ENCODE results near the gene AIFM3. TPM values are rescaled to one million over a fixed set of nuclear protein-coding genes. Genes with fewer than 3 reads are reported as not detected.

Gene AIFM3
- total and polyA plus RNA-seq, 4 donors: 0.38 to 1.1 (median 0.63) TPM

GRCh38 chr22:20963201-20964052 lies 3.6 kb upstream of the AIFM3 start (continued):
- TF ChIP-seq REST (IDR thresholded peaks at IDR 0.05) (no peak), YY1 (IDR thresholded peaks at IDR 0.05) (no peak), SP1 (IDR thresholded peaks at IDR 0.05) (no peak), RXRA (IDR thresholded peaks at IDR 0.05) (no peak), FOXA2 (IDR thresholded peaks at IDR 0.05) (no peak), RAD21 (IDR thresholded peaks at IDR 0.05) (no peak)

GRCh38 chr22:20964090-20964798 lies 2.8 kb upstream of the AIFM3 start:
- Histone ChIP-seq H3K4me1 (ENCODE audit: control insufficient read depth in 4 of 4, insufficient read depth in 4 of 4, low read length in 3 of 4) (peaks cover 3 to 13% (median 6%) of the 10 kb centered on the region in 4 donors), H3K27ac (ENCODE audit: low read depth in 1 of 2, low read length in 2 of 2) (no peak overlapping the region), H3K4me3 (ENCODE audit: low read depth in 1 of 3, low read length in 3 of 3) (peak overlapping the region in 1 of 3 donors; percentile 46), H3K9me3 (ENCODE audit: control insufficient read depth in 4 of 4, low read length in 3 of 4) (no peaks in the 10 kb centered on the region), H3K9ac (ENCODE audit: low read depth in 1 of 2, low read length in 2 of 2) (no peak overlapping the region), H3K36me3 (ENCODE audit: control insufficient read depth in 4 of 4, insufficient read depth in 3 of 4, low read depth in 1 of 4, low read length in 3 of 4) (no peaks in the 10 kb centered on the region), H3K27me3 (ENCODE audit: control insufficient read depth in 4 of 4, insufficient read depth in 4 of 4, low read length in 3 of 4) (no peaks in the 10 kb centered on the region)
- TF ChIP-seq NR2F2 (IDR thresholded peaks at IDR 0.05) (no peak), ATF3 (IDR thresholded peaks at IDR 0.05) (no peak), HNF4G (IDR thresholded peaks at IDR 0.05) (no peak), SP1 (IDR thresholded peaks at IDR 0.05) (no peak), HNF4A (conservative IDR thresholded peaks at IDR 0.05) (no peak), JUND (IDR thresholded peaks at IDR 0.05) (no peak), MAX (IDR thresholded peaks at IDR 0.05) (no peak), ZBTB33 (IDR thresholded peaks at IDR 0.05) (no peak), TAF1 (conservative IDR thresholded peaks at IDR 0.05) (no peak), FOXA2 (IDR thresholded peaks at IDR 0.05) (no peak), FOXA1 (IDR thresholded peaks at IDR 0.05) (no peak), RXRA (IDR thresholded peaks at IDR 0.05) (no peak), EGR1 (IDR thresholded peaks at IDR 0.05; ENCODE audit: low read depth in 2 of 2) (no peak), YY1 (IDR thresholded peaks at IDR 0.05) (no peak)
- DNase-seq (ENCODE audit: low spot score): no peak
- 79% methylated on average over 6 of the region's 6 CpGs for WGBS

Data from liver (tissue), 9 donors.